ENCODE results near the gene FAM168B.
A peak's percentile ranks its signal among the peaks of the same experiment; 100 is the strongest.

Gene FAM168B

GRCh38 chr2:131044075-131044756, 49.0 kb downstream of the FAM168B start:
- no peak for TF ChIP-seq CTCF (IDR thresholded peaks at IDR 0.05; ENCODE audit: control extremely low read depth, extremely low read depth, low read depth, missing control alignments)
- POLR2A ChIA-PET: no interaction called here
- peak; percentile 21 for DNase-seq (ENCODE audit: extremely low spot score)
- CTCF ChIA-PET: no interaction called here

GRCh38 chr2:131043199-131044074, 49.8 kb downstream of the FAM168B start:
- ChIA-PET POLR2A (no interaction called here), CTCF (no interaction called here)
- no peak for TF ChIP-seq CTCF (IDR thresholded peaks at IDR 0.05; ENCODE audit: control extremely low read depth, extremely low read depth, low read depth, missing control alignments)
- no peak for DNase-seq (ENCODE audit: extremely low spot score)

DNA sequence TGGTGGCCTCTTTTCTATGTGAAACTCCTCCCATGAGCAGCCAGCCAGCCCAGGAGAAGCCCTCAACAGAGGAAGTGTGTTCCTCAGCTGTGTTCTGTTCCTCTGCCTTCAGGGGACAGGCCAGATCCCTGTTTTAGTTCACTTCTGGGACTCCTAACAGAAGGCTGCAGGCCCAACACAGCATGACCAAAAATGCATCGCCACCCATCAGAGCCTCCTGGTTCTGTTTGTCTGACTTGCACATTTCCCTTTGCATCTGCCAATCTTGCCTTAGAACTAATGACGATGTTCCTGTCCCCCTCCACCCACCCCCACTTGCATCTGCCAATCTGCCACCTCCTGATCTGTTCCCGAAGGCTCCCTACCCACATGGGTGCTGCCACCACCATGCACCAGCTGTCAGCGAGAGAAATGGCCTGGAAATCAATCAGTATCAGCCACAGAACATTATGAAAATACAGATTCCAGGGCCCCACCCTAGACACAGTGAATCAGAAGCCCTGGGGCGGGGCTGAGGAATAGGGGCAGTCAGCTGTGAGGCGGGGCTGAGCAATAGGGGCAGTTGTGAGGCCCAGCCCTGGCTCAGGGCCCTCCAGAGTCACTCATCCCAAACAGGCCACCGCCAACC, 51.0 kb downstream of the FAM168B start:
- no peak for TF ChIP-seq CTCF (IDR thresholded peaks at IDR 0.05; ENCODE audit: control extremely low read depth, extremely low read depth, low read depth, missing control alignments)
- ChIA-PET POLR2A (no interaction called here), CTCF (interaction anchor here (1.4 kb wide), 1 partner anchor 35 kb away, joined by 3 read pairs; no protein-coding TSS in a partner anchor)
- no peak for DNase-seq (ENCODE audit: extremely low spot score)

DNA sequence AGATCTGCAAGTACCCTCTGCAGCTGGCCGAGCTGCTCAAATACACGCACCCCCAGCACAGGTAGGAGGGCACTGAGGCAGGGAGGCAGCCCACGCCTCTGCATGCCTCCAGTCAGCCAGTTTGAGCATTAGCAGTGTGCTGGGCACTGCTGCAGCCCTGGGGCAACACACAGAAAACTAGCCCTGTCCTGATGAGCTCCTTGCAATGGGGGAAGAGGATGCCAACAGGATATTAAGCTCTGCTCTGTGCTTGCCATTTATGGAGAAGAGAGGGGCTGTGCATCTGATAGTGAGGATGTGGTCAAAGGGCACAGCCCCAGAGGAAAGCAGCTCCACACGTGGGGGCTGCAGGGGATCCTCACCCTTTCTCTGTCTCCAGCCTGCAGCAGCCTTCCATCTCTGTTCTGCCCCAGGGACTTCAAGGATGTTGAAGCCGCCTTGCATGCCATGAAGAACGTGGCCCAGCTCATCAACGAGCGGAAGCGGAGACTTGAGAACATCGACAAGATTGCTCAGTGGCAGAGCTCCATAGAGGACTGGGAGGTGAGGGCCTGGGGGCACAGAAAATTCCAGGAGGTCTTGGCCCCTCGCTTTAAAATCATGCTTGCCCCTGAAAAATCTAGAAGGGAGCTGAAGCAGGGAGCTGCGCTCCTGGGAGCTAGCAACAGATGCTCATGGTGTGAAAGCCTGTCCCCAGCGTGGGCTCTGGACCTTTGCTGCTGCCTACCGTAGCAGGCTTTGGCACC, 51.7 kb downstream of the FAM168B start:
- CTCF ChIA-PET: interaction anchor here (1.4 to 1.9 kb wide), 2 partner anchors 17 to 34 kb away, joined by 3 to 6 read pairs; no protein-coding TSS in a partner anchor

GRCh38 chr2:131040661-131041401, 52.4 kb downstream of the FAM168B start:
- no peak for TF ChIP-seq CTCF (IDR thresholded peaks at IDR 0.05; ENCODE audit: control extremely low read depth, extremely low read depth, low read depth, missing control alignments)
- CTCF ChIA-PET: interaction anchor here (1.4 to 1.9 kb wide), 2 partner anchors 17 to 33 kb away, joined by 3 to 6 read pairs; no protein-coding TSS in a partner anchor
- POLR2A ChIA-PET: no interaction called here
- no peak for DNase-seq (ENCODE audit: extremely low spot score)

More for the DNA sequence above, 51.7 kb downstream of the FAM168B start:
- no peak for TF ChIP-seq CTCF (IDR thresholded peaks at IDR 0.05; ENCODE audit: control extremely low read depth, extremely low read depth, low read depth, missing control alignments)
- POLR2A ChIA-PET: no interaction called here
- DNase-seq (ENCODE audit: extremely low spot score): no peak

Data from GM10248 (cell line).